ENCODE data around the gene RNF183. TPM values are rescaled to one million over a fixed set of nuclear protein-coding genes. Genes with fewer than 3 reads are reported as not detected.

RNF183 gene
- polyA plus RNA-seq, 3 donors: not detected

DNA sequence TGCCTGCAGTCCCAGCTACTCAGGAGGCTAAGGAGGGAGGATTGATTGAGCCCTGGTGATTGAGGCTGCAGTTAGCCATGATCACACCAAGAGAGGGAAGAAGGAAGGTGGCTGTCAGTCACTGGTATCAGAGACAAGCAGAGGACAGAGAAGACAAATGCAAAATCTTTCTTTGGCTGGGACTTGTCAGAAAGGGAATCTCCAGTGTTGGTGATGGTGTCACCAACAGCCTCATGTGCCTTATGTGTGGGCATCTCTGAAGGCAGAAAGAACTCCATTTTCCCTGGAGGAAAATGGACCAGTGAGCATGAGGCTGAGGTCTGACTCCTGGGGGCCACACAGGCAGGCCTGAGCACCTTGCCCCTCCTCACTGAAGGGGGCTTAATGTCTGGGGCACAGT lies 12.1 kb upstream of the RNF183 start:
- Mint-ChIP-seq H3K9me3 (peaks cover 0 to 2% (median 0%) of the 10 kb centered on the region in 7 donors), H3K4me3 (no peak overlapping the region), H3K36me3 (no peaks in the 10 kb centered on the region), H3K27me3 (ENCODE audit: low read depth in 3 of 3) (no peaks in the 10 kb centered on the region), H3K27ac (no peak overlapping the region), H3K4me1 (no peaks in the 10 kb centered on the region)
- Histone ChIP-seq H3K36me3 (replicated peaks in 1 of 2; ENCODE audit: control insufficient read depth in 1 of 2, insufficient read depth in 2 of 2, low read length in 2 of 2) (no peaks in the 10 kb centered on the region), H3K4me2 (replicated peaks; ENCODE audit: extremely low read depth, low read length, poor library complexity, severe bottlenecking) (no peak overlapping the region), H3K4me3 (replicated peaks in 1 of 3; ENCODE audit: low read depth in 2 of 3, low read length in 3 of 3) (no peak overlapping the region), H3K9me3 (replicated peaks in 1 of 2; ENCODE audit: control insufficient read depth in 1 of 2, insufficient read depth in 1 of 2, low read length in 2 of 2) (no peaks in the 10 kb centered on the region), H2AFZ (ENCODE audit: insufficient read depth, low read depth, low read length, poor library complexity, severe bottlenecking) (no peak overlapping the region), H4K20me1 (ENCODE audit: insufficient read depth, low read length) (no peaks in the 10 kb centered on the region), H3K27ac (ENCODE audit: low read depth in 1 of 2, low read length in 2 of 2) (no peak overlapping the region), H3K79me2 (ENCODE audit: insufficient read depth, low read length) (no peaks in the 10 kb centered on the region), H3K27me3 (ENCODE audit: control insufficient read depth in 2 of 2, insufficient read depth in 2 of 2, low read length in 2 of 2) (no peaks in the 10 kb centered on the region), H3K4me1 (ENCODE audit: control insufficient read depth in 1 of 2, insufficient read depth in 2 of 2, low read length in 2 of 2) (no peaks in the 10 kb centered on the region), H3K9ac (ENCODE audit: insufficient read depth, low read length, poor library complexity, severe bottlenecking) (no peak overlapping the region)
- no peak for DNase-seq
- intact Hi-C loops (cut with micrococcal nuclease): no loop called here
- TF ChIP-seq, protein P1, sequence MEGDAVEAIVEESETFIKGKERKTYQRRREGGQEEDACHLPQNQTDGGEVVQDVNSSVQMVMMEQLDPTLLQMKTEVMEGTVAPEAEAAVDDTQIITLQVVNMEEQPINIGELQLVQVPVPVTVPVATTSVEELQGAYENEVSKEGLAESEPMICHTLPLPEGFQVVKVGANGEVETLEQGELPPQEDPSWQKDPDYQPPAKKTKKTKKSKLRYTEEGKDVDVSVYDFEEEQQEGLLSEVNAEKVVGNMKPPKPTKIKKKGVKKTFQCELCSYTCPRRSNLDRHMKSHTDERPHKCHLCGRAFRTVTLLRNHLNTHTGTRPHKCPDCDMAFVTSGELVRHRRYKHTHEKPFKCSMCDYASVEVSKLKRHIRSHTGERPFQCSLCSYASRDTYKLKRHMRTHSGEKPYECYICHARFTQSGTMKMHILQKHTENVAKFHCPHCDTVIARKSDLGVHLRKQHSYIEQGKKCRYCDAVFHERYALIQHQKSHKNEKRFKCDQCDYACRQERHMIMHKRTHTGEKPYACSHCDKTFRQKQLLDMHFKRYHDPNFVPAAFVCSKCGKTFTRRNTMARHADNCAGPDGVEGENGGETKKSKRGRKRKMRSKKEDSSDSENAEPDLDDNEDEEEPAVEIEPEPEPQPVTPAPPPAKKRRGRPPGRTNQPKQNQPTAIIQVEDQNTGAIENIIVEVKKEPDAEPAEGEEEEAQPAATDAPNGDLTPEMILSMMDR (IDR thresholded peaks at IDR 0.05): no peak

DNA sequence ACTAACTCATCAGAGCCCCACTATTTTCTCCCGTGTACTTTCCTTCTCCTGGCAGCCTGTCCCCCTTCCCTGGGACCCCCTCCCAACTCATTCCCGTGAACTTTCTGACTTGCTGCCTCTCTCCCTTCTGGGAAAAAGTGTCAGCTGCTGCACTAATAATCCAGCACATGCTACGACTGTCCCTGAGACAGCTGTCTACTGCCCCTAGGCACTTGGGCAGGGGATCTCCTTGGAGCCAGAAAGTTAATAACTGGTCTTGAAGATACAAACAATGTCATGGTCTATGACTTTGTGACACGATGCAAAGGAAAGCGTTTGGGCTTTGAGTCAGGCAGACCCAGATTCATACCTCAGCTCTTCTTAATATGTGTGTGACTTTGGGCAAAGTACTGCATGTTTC lies 10.1 kb upstream of the RNF183 start:
- intact Hi-C loops (cut with micrococcal nuclease): no loop called here
- no peaks in the 10 kb centered on the region for H3K9me3 ChIP-seq (replicated peaks in 1 of 2; ENCODE audit: control insufficient read depth in 1 of 2, insufficient read depth in 1 of 2, low read length in 2 of 2)
- TF ChIP-seq, protein P1 (IDR thresholded peaks at IDR 0.05): no peak
- no peaks in the 10 kb centered on the region for H4K20me1 ChIP-seq (ENCODE audit: insufficient read depth, low read length)
- H3K4me2 ChIP-seq (replicated peaks; ENCODE audit: extremely low read depth, low read length, poor library complexity, severe bottlenecking): no peak overlapping the region
- no peaks in the 10 kb centered on the region for H3K79me2 ChIP-seq (ENCODE audit: insufficient read depth, low read length)
- H3K36me3 ChIP-seq (replicated peaks in 1 of 2; ENCODE audit: control insufficient read depth in 1 of 2, insufficient read depth in 2 of 2, low read length in 2 of 2): no peaks in the 10 kb centered on the region
- H3K9me3 Mint-ChIP-seq: peaks cover 0 to 2% (median 0%) of the 10 kb centered on the region in 7 donors
- H3K36me3 Mint-ChIP-seq: no peaks in the 10 kb centered on the region
- no peak overlapping the region for H2AFZ ChIP-seq (ENCODE audit: insufficient read depth, low read depth, low read length, poor library complexity, severe bottlenecking)
- H3K9ac ChIP-seq (ENCODE audit: insufficient read depth, low read length, poor library complexity, severe bottlenecking): no peak overlapping the region
- DNase-seq: no peak
- no peaks in the 10 kb centered on the region for H3K27me3 ChIP-seq (ENCODE audit: control insufficient read depth in 2 of 2, insufficient read depth in 2 of 2, low read length in 2 of 2)
- H3K4me1 Mint-ChIP-seq: no peaks in the 10 kb centered on the region
- H3K27ac Mint-ChIP-seq: no peak overlapping the region
- WGBS (ENCODE audit: insufficient coverage): 100% methylated on average over 2 of the region's 5 CpGs
- no peak overlapping the region for H3K4me3 ChIP-seq (replicated peaks in 1 of 3; ENCODE audit: low read depth in 2 of 3, low read length in 3 of 3)
- H3K4me3 Mint-ChIP-seq: no peak overlapping the region
- H3K27me3 Mint-ChIP-seq (ENCODE audit: low read depth in 3 of 3): no peaks in the 10 kb centered on the region
- no peaks in the 10 kb centered on the region for H3K4me1 ChIP-seq (ENCODE audit: control insufficient read depth in 1 of 2, insufficient read depth in 2 of 2, low read length in 2 of 2)
- no peak overlapping the region for H3K27ac ChIP-seq (ENCODE audit: low read depth in 1 of 2, low read length in 2 of 2)
